CD8-positive, alpha-beta memory T cell (primary cell): ENCODE measurements around the gene SNX6. TPM values are rescaled to one million over a fixed set of nuclear protein-coding genes. Genes with fewer than 3 reads are reported as not detected.
"Not testable (repeated sequence)": the region's sequence is repeated elsewhere in the genome, so short reads cannot be mapped to it uniquely, and the experiment has no call there.

Experiments used
- CTCF ChIA-PET: fragments of 350-600 bp; sonication (Branson Sonifier 250); formaldehyde crosslinking; loops from one replicate; lab custom pipeline; 2021; ENCODE audit warnings: antibody characterized with exemption; lab: Charles Lee
- POLR2A ChIA-PET: fragments of 350-600 bp; sonication (Branson Sonifier 250); formaldehyde crosslinking; loops from one replicate; lab custom pipeline; 2021; ENCODE audit warnings: antibody characterized with exemption; lab: Charles Lee
- DNase-seq, 5 donors: peaks; one replicate each; pipeline versions ENCODE4 v3.0.0 to v3.0.0-alpha.2; 2020 to 2022; ENCODE audit warnings: mixed read lengths in 1 of 5
- H3K27ac ChIP-seq: one replicate; pipeline ENCODE4 v1.7.0; 2013; ENCODE audit warnings: low read depth, mild to moderate bottlenecking, low read length, moderate library complexity
- H3K27me3 ChIP-seq: 2 replicates; pipeline ENCODE4 v1.7.0; 2013; ENCODE audit warnings: low read length, mild to moderate bottlenecking; ENCODE audit not compliant: insufficient read depth, poor library complexity, severe bottlenecking
- H3K36me3 ChIP-seq: 2 replicates; pipeline ENCODE4 v1.7.0; 2013; ENCODE audit warnings: mild to moderate bottlenecking, low read length, moderate library complexity; ENCODE audit not compliant: insufficient read depth
- H3K4me1 ChIP-seq: 2 replicates; pipeline ENCODE4 v1.7.0; 2013; ENCODE audit warnings: mild to moderate bottlenecking, low read length, moderate library complexity; ENCODE audit not compliant: insufficient read depth
- H3K4me3 ChIP-seq: 2 replicates; pipeline ENCODE4 v1.7.0; 2013; ENCODE audit warnings: mild to moderate bottlenecking, low read length
- H3K9me3 ChIP-seq: 2 replicates; pipeline ENCODE4 v1.7.0; 2013; ENCODE audit warnings: mild to moderate bottlenecking, low read length
- H3K27ac Mint-ChIP-seq, 8 donors: one replicate each; pipeline ENCODE4 v1.8.0; 2020 to 2021; ENCODE audit warnings: mixed read lengths in 8 of 8, mild to moderate bottlenecking in 6 of 8, inconsistent platforms in 3 of 8, moderate library complexity in 3 of 8
- H3K27me3 Mint-ChIP-seq, 2 donors: one replicate each; pipeline ENCODE4 v1.8.0; 2020 to 2021; ENCODE audit warnings: mixed read lengths in 2 of 2, mild to moderate bottlenecking in 1 of 2, moderate library complexity in 1 of 2
- H3K36me3 Mint-ChIP-seq, 3 donors: one replicate each; pipeline ENCODE4 v1.8.0; 2020 to 2021; ENCODE audit warnings: mixed read lengths in 3 of 3, inconsistent platforms in 1 of 3, mild to moderate bottlenecking in 1 of 3
- H3K4me1 Mint-ChIP-seq, 3 donors: one replicate each; pipeline ENCODE4 v1.8.0; 2020 to 2021; ENCODE audit warnings: mixed read lengths in 3 of 3, inconsistent platforms in 1 of 3, mild to moderate bottlenecking in 1 of 3
- H3K4me3 Mint-ChIP-seq, 7 donors: one replicate each; pipeline ENCODE4 v1.8.0; 2020 to 2021; ENCODE audit warnings: mixed read lengths in 7 of 7, mild to moderate bottlenecking in 6 of 7, moderate library complexity in 4 of 7, inconsistent platforms in 2 of 7
- H3K9me3 Mint-ChIP-seq, 5 donors: one replicate each; pipeline ENCODE4 v1.8.0; 2020 to 2022; ENCODE audit warnings: mixed read lengths in 5 of 5, mild to moderate bottlenecking in 3 of 5, moderate library complexity in 2 of 5, inconsistent platforms in 1 of 5
- polyA plus RNA-seq: library from polyadenylated mRNA; unstranded; fragments of 300-500 nt; fragmentation: Illumina TruSeq; gene quantifications from one replicate; pipeline ENCODE4 v1.2.3, GENCODE V29; 2021
- total RNA-seq, 2 experiments: library from RNA; stranded (reverse); gene quantifications; one replicate each; pipeline ENCODE4 v1.2.3, GENCODE V29; 2021

The SNX6 gene
- total and polyA plus RNA-seq, 3 experiments from 2014 or later: 63.4 to 128 (median 67.1) TPM

- DNase-seq, H3K27ac Mint-ChIP-seq, H3K4me3 Mint-ChIP-seq, CTCF ChIA-PET, H3K36me3 ChIP-seq, H3K9me3 ChIP-seq, H3K4me1 ChIP-seq, H3K36me3 Mint-ChIP-seq, POLR2A ChIA-PET, H3K27ac ChIP-seq, H3K4me3 ChIP-seq, H3K27me3 Mint-ChIP-seq, H3K27me3 ChIP-seq: not testable (repeated sequence)
- peaks cover 11 to 17% (median 13%) of the 10 kb centered on the region in 3 donors for H3K4me1 Mint-ChIP-seq
- H3K9me3 Mint-ChIP-seq: peaks cover 6 to 17% (median 16%) of the 10 kb centered on the region in 5 donors
Measured at GRCh38 chr14:34556498-34556829, 73.5 kb downstream of the SNX6 start.

- H3K27ac ChIP-seq, H3K27me3 Mint-ChIP-seq, H3K4me3 Mint-ChIP-seq, H3K27me3 ChIP-seq, H3K4me3 ChIP-seq, DNase-seq, H3K36me3 ChIP-seq, CTCF ChIA-PET, H3K4me1 ChIP-seq, H3K9me3 ChIP-seq, H3K36me3 Mint-ChIP-seq, POLR2A ChIA-PET, H3K27ac Mint-ChIP-seq: not testable (repeated sequence)
- Mint-ChIP-seq H3K4me1 (peaks cover 13 to 20% (median 15%) of the 10 kb centered on the region in 3 donors), H3K9me3 (peaks cover 7 to 22% (median 20%) of the 10 kb centered on the region in 5 donors)
Measured at GRCh38 chr14:34555583-34556497, 74.1 kb downstream of the SNX6 start.

DNA sequence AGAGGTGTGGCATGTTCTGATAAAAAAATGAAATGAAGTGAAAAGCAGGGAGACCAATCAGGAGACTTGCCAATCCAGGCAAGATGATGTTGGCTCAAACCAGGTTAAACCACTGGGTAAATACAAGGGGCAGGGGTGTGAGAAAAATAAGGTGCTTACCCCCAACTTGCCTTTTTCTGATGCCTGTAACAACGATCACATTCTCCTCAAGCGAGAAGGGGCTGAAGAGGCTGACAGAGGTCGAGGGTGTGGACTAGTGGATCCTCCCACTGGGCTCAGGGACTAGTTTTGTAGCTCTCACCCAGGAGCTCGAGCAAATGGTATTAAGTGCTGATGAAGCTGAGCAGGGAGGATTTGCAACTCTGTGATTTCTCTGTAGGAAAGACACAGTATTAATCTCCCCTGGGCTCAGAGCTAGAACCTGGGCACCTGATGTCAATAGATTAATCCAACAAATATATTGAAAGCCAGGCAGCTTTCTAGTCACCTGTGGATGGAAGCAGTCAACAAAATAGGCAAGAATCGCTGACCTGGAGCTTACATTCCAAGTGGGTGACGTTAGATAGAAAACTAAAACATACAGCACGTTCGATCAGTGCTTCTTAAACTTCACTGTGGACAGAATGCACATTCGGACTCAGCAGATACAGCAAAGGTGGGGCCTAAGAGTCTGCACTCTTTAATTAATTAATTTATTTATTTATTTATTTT is 75.3 kb downstream of the SNX6 start:
- Mint-ChIP-seq H3K9me3 (peaks cover 7 to 31% (median 24%) of the 10 kb centered on the region in 5 donors), H3K36me3 (peaks cover 0 to 6% (median 1%) of the 10 kb centered on the region in 3 donors), H3K27me3 (no peaks in the 10 kb centered on the region), H3K27ac (peak overlapping the region in 7 of 8 donors; percentile 31 to 88 (median 79)), H3K4me1 (peaks cover 16 to 23% (median 16%) of the 10 kb centered on the region in 3 donors), H3K4me3 (peak overlapping the region; percentile 27 to 77 (median 66))
- Histone ChIP-seq H3K27ac (no peak overlapping the region), H3K4me3 (no peak overlapping the region), H3K36me3 (no peaks in the 10 kb centered on the region), H3K4me1 (no peaks in the 10 kb centered on the region), H3K9me3 (no peaks in the 10 kb centered on the region), H3K27me3 (no peaks in the 10 kb centered on the region)
- ChIA-PET CTCF (interaction anchor here (0.6 kb wide), 1 partner anchor 22 kb away, joined by 3 read pairs; no protein-coding TSS in a partner anchor), POLR2A (interaction anchor here (1.0 kb wide), 1 partner anchor 15 kb away, joined by 3 read pairs; no protein-coding TSS in a partner anchor)
- peak in 1 of 5 donors; percentile 5 for DNase-seq

- H3K27ac Mint-ChIP-seq: peak overlapping the region in 4 of 8 donors; percentile 11 to 81 (median 54)
- H3K4me3 ChIP-seq, H3K4me1 ChIP-seq, H3K27me3 ChIP-seq, DNase-seq, H3K27ac ChIP-seq, H3K36me3 Mint-ChIP-seq, H3K27me3 Mint-ChIP-seq, H3K36me3 ChIP-seq, H3K9me3 ChIP-seq, POLR2A ChIA-PET: not testable (repeated sequence)
- CTCF ChIA-PET: interaction anchor here (1.6 kb wide), 1 partner anchor 16 kb away, joined by 4 read pairs; no protein-coding TSS in a partner anchor
- peaks cover 13 to 24% (median 17%) of the 10 kb centered on the region in 3 donors for H3K4me1 Mint-ChIP-seq
- peaks cover 7 to 32% (median 24%) of the 10 kb centered on the region in 5 donors for H3K9me3 Mint-ChIP-seq
- H3K4me3 Mint-ChIP-seq: peak overlapping the region in 4 of 7 donors; percentile 25 to 58 (median 42)
Measured at GRCh38 chr14:34549276-34549966, 80.5 kb downstream of the SNX6 start.

DNA sequence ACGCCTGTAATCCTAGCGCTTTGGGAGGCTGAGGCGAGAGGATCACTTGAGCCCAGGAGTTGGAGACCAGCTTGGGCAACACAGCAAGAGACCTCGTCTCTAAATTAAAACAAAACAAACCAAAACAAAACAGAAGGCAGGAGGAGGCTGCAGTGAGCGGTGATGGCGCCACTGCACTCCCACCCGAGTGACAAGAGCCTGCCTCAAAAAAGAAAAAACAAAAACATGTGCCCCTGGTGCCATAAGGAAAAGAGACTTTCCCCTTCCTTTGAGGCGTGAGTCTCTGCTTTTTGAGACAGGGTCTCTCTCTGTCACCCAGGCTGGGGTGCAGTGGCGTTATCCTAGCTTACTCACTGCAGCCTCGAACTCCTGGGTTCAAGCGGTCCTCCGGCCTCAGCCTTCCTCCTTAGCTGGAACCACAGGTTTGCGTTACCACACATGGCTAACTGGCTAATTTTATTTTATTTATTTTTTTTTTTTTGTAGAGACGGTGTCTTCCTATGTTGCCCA is 81.4 kb downstream of the SNX6 start:
- Histone ChIP-seq H3K4me1 (no peaks in the 10 kb centered on the region), H3K4me3 (no peak overlapping the region), H3K9me3 (no peaks in the 10 kb centered on the region), H3K36me3 (no peaks in the 10 kb centered on the region), H3K27ac (no peak overlapping the region), H3K27me3 (no peaks in the 10 kb centered on the region)
- Mint-ChIP-seq H3K4me1 (peaks cover 8 to 17% (median 12%) of the 10 kb centered on the region in 3 donors), H3K27ac (peak overlapping the region in 2 of 8 donors; percentile 37 to 81), H3K9me3 (peaks cover 7 to 27% (median 19%) of the 10 kb centered on the region in 5 donors), H3K27me3 (no peaks in the 10 kb centered on the region), H3K36me3 (peaks cover 0 to 6% (median 0%) of the 10 kb centered on the region in 3 donors), H3K4me3 (peak overlapping the region in 5 of 7 donors; percentile 23 to 58 (median 41))
- peak in 2 of 5 donors; percentile 23 to 55 for DNase-seq
- ChIA-PET CTCF (interaction anchor here (0.6 to 1.6 kb wide), 2 partner anchors 17 to 307 kb away, joined by 4 to 5 read pairs; no protein-coding TSS in a partner anchor), POLR2A (interaction anchor here (0.7 to 0.8 kb wide), 2 partner anchors 68 to 82 kb away, joined by 4 to 5 read pairs; no protein-coding TSS in a partner anchor)

- Mint-ChIP-seq H3K4me1 (peaks cover 8 to 17% (median 12%) of the 10 kb centered on the region in 3 donors), H3K9me3 (peaks cover 7 to 22% (median 15%) of the 10 kb centered on the region in 5 donors)
- H3K4me3 Mint-ChIP-seq, H3K4me3 ChIP-seq, DNase-seq, H3K27ac Mint-ChIP-seq, CTCF ChIA-PET, H3K27me3 ChIP-seq, POLR2A ChIA-PET, H3K36me3 Mint-ChIP-seq, H3K36me3 ChIP-seq, H3K9me3 ChIP-seq, H3K27me3 Mint-ChIP-seq, H3K4me1 ChIP-seq, H3K27ac ChIP-seq: not testable (repeated sequence)
Measured at GRCh38 chr14:34547136-34547520, 82.8 kb downstream of the SNX6 start.

DNA sequence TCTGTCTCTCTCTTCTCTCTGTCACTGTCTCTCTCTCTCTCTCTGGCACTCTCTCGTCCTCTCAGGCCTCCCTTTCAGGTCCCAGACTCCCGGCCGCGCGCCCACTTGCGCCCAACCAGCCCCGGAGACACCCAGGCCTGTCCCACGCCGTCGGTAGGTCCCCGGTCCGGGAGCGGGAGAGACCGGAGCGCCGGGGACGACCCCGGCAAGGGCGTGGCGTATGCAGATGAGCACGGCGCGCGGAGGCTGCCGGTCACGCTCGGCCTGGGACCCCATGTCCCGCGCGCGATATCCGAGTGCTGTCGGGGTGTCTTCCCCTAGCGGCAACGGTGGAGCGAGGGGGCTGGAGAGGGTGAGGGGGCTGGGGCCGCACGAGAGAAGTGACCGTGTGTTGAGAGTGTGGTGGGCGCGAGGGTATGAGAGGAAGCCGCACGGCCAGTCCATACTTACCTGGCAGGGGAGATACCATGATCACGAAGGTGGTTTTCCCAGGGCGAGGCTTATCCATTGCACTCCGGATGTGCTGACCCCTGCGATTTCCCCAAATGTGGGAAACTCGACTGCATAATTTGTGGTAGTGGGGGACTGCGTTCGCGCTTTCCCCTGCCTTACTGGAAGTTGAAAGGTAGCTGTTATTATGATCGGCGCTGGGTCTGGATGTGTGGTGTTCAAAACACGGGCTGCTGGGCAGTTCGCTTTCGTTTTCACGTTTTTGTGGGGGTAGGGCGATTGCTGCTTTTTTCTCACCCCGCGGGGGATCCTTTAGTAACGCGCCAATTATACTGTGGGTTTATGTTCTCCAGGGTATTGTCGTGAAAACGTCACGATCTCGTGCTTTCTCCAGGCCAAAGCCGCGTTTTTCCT is 83.4 kb downstream of the SNX6 start:
- H3K9me3 ChIP-seq, H3K36me3 ChIP-seq, H3K4me3 Mint-ChIP-seq, H3K27ac Mint-ChIP-seq, H3K4me1 ChIP-seq, H3K36me3 Mint-ChIP-seq, H3K27me3 Mint-ChIP-seq, POLR2A ChIA-PET, CTCF ChIA-PET, DNase-seq, H3K4me3 ChIP-seq, H3K27me3 ChIP-seq, H3K27ac ChIP-seq: not testable (repeated sequence)
- H3K4me1 Mint-ChIP-seq: peaks cover 7 to 13% (median 10%) of the 10 kb centered on the region in 3 donors
- peaks cover 2 to 17% (median 9%) of the 10 kb centered on the region in 5 donors for H3K9me3 Mint-ChIP-seq
